GM21717 (cell line): Measurements from ENCODE around the gene NFKBIZ.

Source experiments
- ATAC-seq: cut with Tn5 transposase; IDR thresholded peaks from one replicate; pipeline ENCODE4 v1.9.1; 2021; ENCODE audit warnings: mild to moderate bottlenecking, moderate library complexity; ENCODE audit not compliant: unreplicated experiment

Gene NFKBIZ

GRCh38 chr3:101824702-101825101 is 24.6 kb upstream of the NFKBIZ start:
- ATAC-seq, result no peak

- no peak for ATAC-seq
These were observed 23.3 kb upstream of the NFKBIZ start for GRCh38 chr3:101825904-101826445.

- peak; percentile 83 for ATAC-seq
These were observed 21.8 kb upstream of the NFKBIZ start for GRCh38 chr3:101827211-101828174.

- ATAC-seq, result no peak
These were observed 21.0 kb upstream of the NFKBIZ start for GRCh38 chr3:101828276-101828675.

GRCh38 chr3:101828691-101829436 is 20.4 kb upstream of the NFKBIZ start:
- peak; percentile 46 for ATAC-seq

- no peak for ATAC-seq
These were observed 19.9 kb upstream of the NFKBIZ start for GRCh38 chr3:101829437-101829830.

GRCh38 chr3:101829874-101830273 is 19.4 kb upstream of the NFKBIZ start:
- ATAC-seq, result peak; percentile 19

- no peak for ATAC-seq
These were observed 15.8 kb upstream of the NFKBIZ start for GRCh38 chr3:101833446-101833974.

GRCh38 chr3:101835676-101836075 is 13.6 kb upstream of the NFKBIZ start:
- no peak for ATAC-seq

GRCh38 chr3:101836160-101836559 is 13.2 kb upstream of the NFKBIZ start:
- ATAC-seq, result no peak

- ATAC-seq, result no peak
These were observed 12.4 kb upstream of the NFKBIZ start for GRCh38 chr3:101836652-101837598.

- no peak for ATAC-seq
These were observed 10.6 kb upstream of the NFKBIZ start for GRCh38 chr3:101838691-101839090.

GRCh38 chr3:101840066-101840465 is 9.2 kb upstream of the NFKBIZ start:
- ATAC-seq, result no peak

- no peak for ATAC-seq
These were observed 6.9 kb upstream of the NFKBIZ start for GRCh38 chr3:101842245-101842934.

GRCh38 chr3:101842935-101843330 is 6.4 kb upstream of the NFKBIZ start:
- ATAC-seq, result no peak

- no peak for ATAC-seq
These were observed 3.9 kb upstream of the NFKBIZ start for GRCh38 chr3:101845425-101845824.

- no peak for ATAC-seq
These were observed 2.6 kb upstream of the NFKBIZ start for GRCh38 chr3:101846709-101847108.

GRCh38 chr3:101847328-101847727 is 2.0 kb upstream of the NFKBIZ start:
- no peak for ATAC-seq

- no peak for ATAC-seq
These were observed 988 bp upstream of the NFKBIZ start for GRCh38 chr3:101848326-101848725.
